Measurements from ENCODE around the gene FKBP5. TPM values are rescaled to one million over a fixed set of nuclear protein-coding genes. Genes with fewer than 3 reads are reported as not detected.

FKBP5 gene
- total RNA-seq, 2 donors from 2014 or later: 27.0 to 53.3 TPM

DNA sequence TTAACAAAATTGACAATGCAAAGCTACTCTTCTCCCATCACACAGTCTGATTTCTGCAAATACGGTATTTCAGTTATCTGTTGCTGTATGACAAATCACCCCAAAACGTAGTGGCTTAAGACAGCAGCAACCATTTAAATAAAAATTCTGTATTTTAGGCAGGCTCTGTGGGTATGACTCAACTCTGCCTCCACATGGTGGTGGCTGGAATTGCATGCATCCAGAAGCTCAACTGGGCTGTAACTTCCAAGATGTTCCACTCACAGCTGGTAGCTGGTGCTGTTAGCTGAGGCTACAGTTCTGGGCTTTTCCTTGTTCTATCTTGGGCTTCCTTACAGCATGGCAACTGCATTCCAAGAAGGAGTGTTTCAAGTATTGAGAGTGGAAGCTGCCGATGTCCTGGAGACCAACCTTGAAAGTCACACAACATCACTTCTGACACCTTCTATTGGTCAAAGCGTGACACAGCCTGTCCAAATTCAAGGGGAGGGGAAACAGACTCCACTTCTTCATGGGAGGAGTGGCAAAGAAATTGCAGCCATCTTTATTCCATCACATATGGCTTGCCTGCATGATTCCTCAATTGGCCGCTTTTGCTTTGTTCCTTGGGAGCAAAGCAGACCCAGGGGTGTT, 136.3 kb downstream of the FKBP5 start:
- peaks cover 5% of the 10 kb centered on the region for H3K9me3 Mint-ChIP-seq
- no peak overlapping the region for H3K27ac Mint-ChIP-seq

DNA sequence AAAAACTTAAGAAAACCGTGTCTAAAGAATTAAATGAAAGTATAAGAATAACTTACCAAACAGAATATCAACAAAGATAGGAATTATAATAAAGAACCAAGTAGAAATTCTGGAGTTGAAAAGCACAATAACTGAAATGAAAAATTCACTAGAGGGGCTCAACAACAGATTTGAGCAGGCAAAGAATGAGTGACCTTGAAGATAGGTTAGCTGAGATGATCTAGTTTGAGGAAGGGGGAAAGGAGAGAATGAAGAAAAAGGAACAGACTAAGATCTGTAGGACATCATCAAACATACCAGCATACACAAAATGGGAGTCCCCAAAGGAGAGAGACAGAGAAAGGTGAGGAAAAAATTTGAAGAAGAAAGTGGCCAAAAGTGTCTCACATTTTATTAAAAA, 138.3 kb downstream of the FKBP5 start:
- H3K27ac Mint-ChIP-seq: no peak overlapping the region

More for the DNA sequence above, 136.3 kb downstream of the FKBP5 start:
- Mint-ChIP-seq H3K36me3 (ENCODE audit: low read depth) (no peaks in the 10 kb centered on the region), H3K4me3 (no peak overlapping the region), H3K27me3 (ENCODE audit: insufficient read depth) (no peaks in the 10 kb centered on the region), H3K4me1 (no peaks in the 10 kb centered on the region)
- Histone ChIP-seq H3K27ac (ENCODE audit: low read depth, low read length) (no peak overlapping the region), H3K4me1 (ENCODE audit: control insufficient read depth, insufficient read depth, low read length) (no peaks in the 10 kb centered on the region), H3K4me3 (ENCODE audit: low read length) (no peak overlapping the region), H3K9ac (ENCODE audit: extremely low read depth, low read length, poor library complexity, severe bottlenecking) (no peak overlapping the region), H3K27me3 (ENCODE audit: control insufficient read depth, insufficient read depth, low read length, poor library complexity, severe bottlenecking) (no peaks in the 10 kb centered on the region), H3K36me3 (ENCODE audit: control insufficient read depth, insufficient read depth, low read length) (no peaks in the 10 kb centered on the region), H3K9me3 (ENCODE audit: control insufficient read depth, low read length) (no peaks in the 10 kb centered on the region)
- 74 to 75% methylated on average over 4 to 5 of the region's 5 CpGs for WGBS, 2 experiments (ENCODE audit: insufficient coverage in 1 of 2, insufficient read length in 1 of 2)
- DNase-seq: peak; percentile 90
- TF ChIP-seq, protein P1, sequence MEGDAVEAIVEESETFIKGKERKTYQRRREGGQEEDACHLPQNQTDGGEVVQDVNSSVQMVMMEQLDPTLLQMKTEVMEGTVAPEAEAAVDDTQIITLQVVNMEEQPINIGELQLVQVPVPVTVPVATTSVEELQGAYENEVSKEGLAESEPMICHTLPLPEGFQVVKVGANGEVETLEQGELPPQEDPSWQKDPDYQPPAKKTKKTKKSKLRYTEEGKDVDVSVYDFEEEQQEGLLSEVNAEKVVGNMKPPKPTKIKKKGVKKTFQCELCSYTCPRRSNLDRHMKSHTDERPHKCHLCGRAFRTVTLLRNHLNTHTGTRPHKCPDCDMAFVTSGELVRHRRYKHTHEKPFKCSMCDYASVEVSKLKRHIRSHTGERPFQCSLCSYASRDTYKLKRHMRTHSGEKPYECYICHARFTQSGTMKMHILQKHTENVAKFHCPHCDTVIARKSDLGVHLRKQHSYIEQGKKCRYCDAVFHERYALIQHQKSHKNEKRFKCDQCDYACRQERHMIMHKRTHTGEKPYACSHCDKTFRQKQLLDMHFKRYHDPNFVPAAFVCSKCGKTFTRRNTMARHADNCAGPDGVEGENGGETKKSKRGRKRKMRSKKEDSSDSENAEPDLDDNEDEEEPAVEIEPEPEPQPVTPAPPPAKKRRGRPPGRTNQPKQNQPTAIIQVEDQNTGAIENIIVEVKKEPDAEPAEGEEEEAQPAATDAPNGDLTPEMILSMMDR (conservative IDR thresholded peaks at IDR 0.05): peak; percentile 97

DNA sequence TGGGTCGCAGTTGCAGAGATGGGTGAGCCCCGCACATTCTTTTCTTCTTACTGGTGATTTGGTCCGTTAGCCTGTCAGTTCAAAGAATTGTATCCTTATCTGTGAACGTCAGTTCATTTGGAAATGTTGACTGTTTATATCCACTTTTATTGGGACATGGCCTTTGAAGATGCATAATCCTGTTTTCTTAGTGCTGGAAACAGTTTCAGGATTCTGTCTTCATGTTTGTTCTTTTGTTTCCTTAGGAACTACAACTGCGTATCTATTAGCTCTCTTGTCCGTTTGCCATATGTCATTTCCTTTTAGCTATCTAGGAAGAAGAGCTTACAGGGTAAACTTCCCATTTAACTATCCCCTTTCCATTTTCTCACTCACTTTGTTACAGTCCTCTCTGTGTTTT, 141.0 kb downstream of the FKBP5 start:
- TF ChIP-seq, protein P1 (conservative IDR thresholded peaks at IDR 0.05): no peak
- Mint-ChIP-seq H3K9me3 (peaks cover 5% of the 10 kb centered on the region), H3K27me3 (ENCODE audit: insufficient read depth) (no peaks in the 10 kb centered on the region), H3K36me3 (ENCODE audit: low read depth) (no peaks in the 10 kb centered on the region), H3K4me3 (no peak overlapping the region), H3K4me1 (peaks cover 16% of the 10 kb centered on the region), H3K27ac (no peak overlapping the region)
- no peaks in the 10 kb centered on the region for H3K4me1 ChIP-seq (ENCODE audit: control insufficient read depth, insufficient read depth, low read length)
- 90 to 95% methylated on average over 6 of the region's 6 CpGs for WGBS, 2 experiments (ENCODE audit: insufficient coverage in 1 of 2, insufficient read length in 1 of 2)
- no peak overlapping the region for H3K4me3 ChIP-seq (ENCODE audit: low read length)
- no peaks in the 10 kb centered on the region for H3K36me3 ChIP-seq (ENCODE audit: control insufficient read depth, insufficient read depth, low read length)
- H3K27ac ChIP-seq (ENCODE audit: low read depth, low read length): no peak overlapping the region
- DNase-seq: no peak
- H3K27me3 ChIP-seq (ENCODE audit: control insufficient read depth, insufficient read depth, low read length, poor library complexity, severe bottlenecking): no peaks in the 10 kb centered on the region
- H3K9ac ChIP-seq (ENCODE audit: extremely low read depth, low read length, poor library complexity, severe bottlenecking): no peak overlapping the region
- H3K9me3 ChIP-seq (ENCODE audit: control insufficient read depth, low read length): no peaks in the 10 kb centered on the region

More for the DNA sequence above, 138.3 kb downstream of the FKBP5 start:
- no peaks in the 10 kb centered on the region for H3K36me3 Mint-ChIP-seq (ENCODE audit: low read depth)
- H3K4me3 Mint-ChIP-seq: no peak overlapping the region
- H3K4me1 Mint-ChIP-seq: peaks cover under 1% of the 10 kb centered on the region
- H3K36me3 ChIP-seq (ENCODE audit: control insufficient read depth, insufficient read depth, low read length): no peaks in the 10 kb centered on the region
- H3K9me3 ChIP-seq (ENCODE audit: control insufficient read depth, low read length): no peaks in the 10 kb centered on the region
- no peaks in the 10 kb centered on the region for H3K27me3 Mint-ChIP-seq (ENCODE audit: insufficient read depth)
- TF ChIP-seq, protein P1 (conservative IDR thresholded peaks at IDR 0.05): no peak
- no peaks in the 10 kb centered on the region for H3K4me1 ChIP-seq (ENCODE audit: control insufficient read depth, insufficient read depth, low read length)
- H3K9ac ChIP-seq (ENCODE audit: extremely low read depth, low read length, poor library complexity, severe bottlenecking): no peak overlapping the region
- no peak overlapping the region for H3K4me3 ChIP-seq (ENCODE audit: low read length)
- no CpG with 5 or more reads among the region's 1 CpG for WGBS, 2 experiments (ENCODE audit: insufficient coverage in 1 of 2, insufficient read length in 1 of 2)
- H3K27ac ChIP-seq (ENCODE audit: low read depth, low read length): no peak overlapping the region
- no peaks in the 10 kb centered on the region for H3K27me3 ChIP-seq (ENCODE audit: control insufficient read depth, insufficient read depth, low read length, poor library complexity, severe bottlenecking)
- H3K9me3 Mint-ChIP-seq: peaks cover 5% of the 10 kb centered on the region
- no peak for DNase-seq
